GM12892 (cell line): ENCODE data around the gene KBTBD13.

Source experiments
- POLR2A ChIP-seq: IDR thresholded peaks from 2 replicates; pipeline ENCODE4 v1.6.1; 2011; ENCODE audit warnings: low read depth, low read length, control low read depth
- POLR2AphosphoS5 ChIP-seq: IDR thresholded peaks from 2 replicates; pipeline ENCODE4 v1.6.1; 2011; ENCODE audit warnings: low read depth, low read length, control low read depth
- TAF1 ChIP-seq: IDR thresholded peaks from 2 replicates; pipeline ENCODE4 v1.6.1; 2011; ENCODE audit warnings: low read depth, mild to moderate bottlenecking, control low read depth, low read length, borderline replicate concordance

DNA sequence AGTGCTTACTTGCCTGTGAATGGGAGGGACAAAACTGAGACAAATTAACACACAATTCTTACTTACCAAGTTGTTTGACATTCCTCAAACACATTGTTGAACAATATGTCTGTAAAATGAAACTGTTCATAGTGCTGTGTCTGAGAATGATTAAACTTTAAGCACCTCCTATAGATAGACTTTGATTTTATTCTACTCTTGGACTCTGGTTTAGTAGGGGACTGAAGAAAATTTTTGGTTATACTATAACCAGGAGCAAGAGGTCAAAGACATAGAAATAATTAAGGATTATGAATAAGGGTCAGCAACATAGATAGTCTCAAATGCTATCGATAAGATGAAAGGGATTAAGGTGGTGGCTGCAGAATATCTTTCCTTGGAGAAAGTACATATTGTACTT lies 39.2 kb upstream of the KBTBD13 start:
- TF ChIP-seq POLR2A (no peak), POLR2AphosphoS5 (no peak), TAF1 (no peak)
